Heart left ventricle (tissue), 16 donors: ENCODE results near the gene SPAG6. TPM values are rescaled to one million over a fixed set of nuclear protein-coding genes. Genes with fewer than 3 reads are reported as not detected.

Experiments
- ATAC-seq, 4 donors: fragments of 200-7000 bp; cut with Tn5 transposase; one replicate each; pipeline ENCODE4 v1.9.1; 2020 to 2022; ENCODE audit warnings: moderate library complexity in 4 of 4, mild to moderate bottlenecking in 3 of 4, moderate number of reproducible peaks in 1 of 4
- DNase-seq, 5 donors: peaks; one replicate each; pipeline ENCODE4 v3.0.0-alpha.2; 2020
- H3K27ac ChIP-seq, 12 donors: fragments of 200-600 bp; sonication (generic) in 4 of 12; one replicate each; pipeline versions ENCODE4 v1.5.0 to v1.8.0; 2016 to 2022; ENCODE audit warnings: mild to moderate bottlenecking in 2 of 12
- H3K27me3 ChIP-seq, 9 donors: fragments of 200-600 bp; sonication (generic) in 2 of 9; one replicate each; pipeline versions ENCODE4 v1.5.1 to v1.8.0; 2016 to 2022; ENCODE audit warnings: mild to moderate bottlenecking in 3 of 9
- H3K36me3 ChIP-seq, 9 donors: fragments of 200-600 bp; sonication (generic) in 2 of 9; one replicate each; pipeline versions ENCODE4 v1.5.0 to v1.8.0; 2018 to 2022; ENCODE audit warnings: mild to moderate bottlenecking in 2 of 9
- H3K4me1 ChIP-seq, 12 donors: fragments of 200-600 bp; sonication (generic) in 4 of 12; one replicate each; pipeline versions ENCODE4 v1.5.0 to v1.8.0; 2016 to 2022; ENCODE audit warnings: mild to moderate bottlenecking in 3 of 12
- H3K4me3 ChIP-seq, 12 donors: fragments of 200-600 bp; sonication (generic) in 4 of 12; one replicate each; pipeline versions ENCODE4 v1.5.0 to v1.8.0; 2017 to 2022; ENCODE audit warnings: mild to moderate bottlenecking in 9 of 12, moderate library complexity in 4 of 12
- H3K9me3 ChIP-seq, 12 donors: fragments of 200-600 bp; sonication (generic) in 4 of 12; one replicate each; pipeline versions ENCODE4 v1.5.0 to v1.8.0; 2016 to 2022; ENCODE audit warnings: mild to moderate bottlenecking in 1 of 12
- CTCF ChIP-seq, 12 donors: fragments of 200-600 bp; sonication (generic) in 4 of 12; IDR thresholded peaks; one replicate each; pipeline versions ENCODE4 v1.5.0 to v1.8.0; 2018 to 2022; ENCODE audit warnings: antibody characterized with exemption in 12 of 12, mild to moderate bottlenecking in 5 of 12
- POLR2A ChIP-seq, 2 donors: fragments of 450-650 bp; IDR thresholded peaks; one replicate each; pipeline ENCODE4 v1.6.1; 2017; ENCODE audit warnings: antibody characterized with exemption in 2 of 2, mild to moderate bottlenecking in 2 of 2, moderate library complexity in 2 of 2
- WGBS, 4 donors: extraction: QIAGEN DNeasy Blood & Tissue Kit in 2 of 4; methylation state at CpG; one replicate each; pipeline versions ENCODE4 v1.1.5 to v1.1.7; 2013 to 2018; 5-methylcytosine and 5-hydroxymethylcytosine counted together
- intact Hi-C, 10 donors: fragments of 100-400 bp; cut with DNase I; formaldehyde crosslinking; loops; one replicate each; pipeline versions ENCODE4 v1.11.1 to v1.14.2; 2022
- polyA plus RNA-seq, 2 donors: library from polyadenylated mRNA; stranded (reverse); fragments of 200-250 nt; gene quantifications; one replicate each; pipeline ENCODE4 v1.2.3, GENCODE V29; 2013
- total RNA-seq, 9 donors: library from RNA; depleted of rRNA in 2 of 9; stranded (reverse); fragments of >200 nt in 2 of 9; fragmentation: NEBNext Ultra II Directional in 3 of 9; extraction: Animal tissue kit (Norgen Biotek cat#: 25700) in 3 of 9; gene quantifications; one replicate each; pipeline versions ENCODE4 v1.1.0 to v1.2.4, GENCODE V29; 2016 to 2023
- donor health status: ischemic (EF 13 %, LVEDD 7.1; RV severe dilation, severe dysfunction).
- donor health status: healthy with polysubstance abuse.
- donor health status: DM: no; HTN: yes; CAD: no.
- donor health status: DM: no; HTN: no; CAD: no.
- donor health status: ischemic (EF 25% LVEDD 6.9; RV normal size, moderate dysfunction).
- donor health status: ischemic (EF 25% LVEDD 5.7; RV mildly dilated, moderate dysfunction).
- donor health status: healthy.
- donor health status: DM: yes; HTN: yes; CAD: no.
- donor health status: ischemic (EF 35%, LVEDD 5.7; RV mildly dilated, moderate dysfunction).
- donor health status: nonischemic (EF 11% LVEDD 7.7; RV severe dilation, severe dysfunction).
- donor health status: DM: yes; HTN: yes; CAD: no.
- donor health status: PGD.
- donor health status: ischemic (EF 29% LVEDD 5.4; RV normal size, mild dysfunction).
- donor health status: nonischemic (EF 23%, LVEDD 6.1; RV moderate dilation, normal function).

SPAG6 gene
- total and polyA plus RNA-seq, 11 donors, result 0.42 TPM; not detected in 10

- Histone ChIP-seq H3K36me3 (no peaks in the 10 kb centered on the region), H3K27ac (no peak overlapping the region), H3K4me3 (no peak overlapping the region), H3K9me3 (no peaks in the 10 kb centered on the region), H3K4me1 (peaks cover 0 to 9% (median 6%) of the 10 kb centered on the region in 12 donors), H3K27me3 (peaks cover 0 to 7% (median 0%) of the 10 kb centered on the region in 9 donors)
- no peak for TF ChIP-seq POLR2A (IDR thresholded peaks at IDR 0.05)
- no peak for TF ChIP-seq CTCF (IDR thresholded peaks at IDR 0.05)
- no peak for ATAC-seq
- DNase-seq, result no peak
- intact Hi-C loops, result no loop called here
- 73 to 80% (median 78%) methylated on average over 6 of the region's 6 CpGs for WGBS, 4 donors
These were observed 98.0 kb downstream of the SPAG6 start for GRCh38 chr10:22443175-22443901.

GRCh38 chr10:22444219-22444788 is 99.0 kb downstream of the SPAG6 start:
- Histone ChIP-seq H3K9me3 (no peaks in the 10 kb centered on the region), H3K27ac (no peak overlapping the region), H3K4me3 (no peak overlapping the region), H3K4me1 (peaks cover 0 to under 1% (median 0%) of the 10 kb centered on the region in 12 donors), H3K27me3 (peaks cover 0 to 7% (median 0%) of the 10 kb centered on the region in 9 donors), H3K36me3 (no peaks in the 10 kb centered on the region)
- intact Hi-C loops, result no loop called here
- WGBS, 4 donors, result 88 to 95% (median 94%) methylated on average over 4 of the region's 4 CpGs
- TF ChIP-seq CTCF (IDR thresholded peaks at IDR 0.05) (no peak), POLR2A (IDR thresholded peaks at IDR 0.05) (no peak)
- no peak for DNase-seq
- no peak for ATAC-seq

- no peaks in the 10 kb centered on the region for H3K9me3 ChIP-seq
- H3K27me3 ChIP-seq, result peaks cover 0 to 7% (median 0%) of the 10 kb centered on the region in 9 donors
- intact Hi-C loops, result no loop called here
- H3K36me3 ChIP-seq, result no peaks in the 10 kb centered on the region
- no peak for ATAC-seq
- no peak overlapping the region for H3K4me3 ChIP-seq
- WGBS, 4 donors, result 51 to 61% (median 54%) methylated on average over 3 of the region's 3 CpGs
- no peak for DNase-seq
- no peaks in the 10 kb centered on the region for H3K4me1 ChIP-seq
- TF ChIP-seq POLR2A (IDR thresholded peaks at IDR 0.05), result no peak
- no peak for TF ChIP-seq CTCF (IDR thresholded peaks at IDR 0.05)
- H3K27ac ChIP-seq, result no peak overlapping the region
These were observed 100.2 kb downstream of the SPAG6 start for GRCh38 chr10:22445495-22445894.

- Histone ChIP-seq H3K4me3 (no peak overlapping the region), H3K27ac (no peak overlapping the region), H3K27me3 (peaks cover 0 to 7% (median 0%) of the 10 kb centered on the region in 9 donors), H3K4me1 (no peaks in the 10 kb centered on the region), H3K9me3 (peaks cover 0 to 5% (median 0%) of the 10 kb centered on the region in 12 donors), H3K36me3 (no peaks in the 10 kb centered on the region)
- 94 to 98% (median 97%) methylated on average over 2 of the region's 2 CpGs for WGBS, 4 donors
- DNase-seq (no peak), ATAC-seq (no peak)
- TF ChIP-seq CTCF (IDR thresholded peaks at IDR 0.05) (no peak), POLR2A (IDR thresholded peaks at IDR 0.05) (no peak)
- intact Hi-C loops, result no loop called here
These were observed 101.8 kb downstream of the SPAG6 start for GRCh38 chr10:22447068-22447467.
